Colonic mucosa (tissue), 4 donors: ENCODE measurements around the gene EDNRA. TPM values are rescaled to one million over a fixed set of nuclear protein-coding genes. Genes with fewer than 3 reads are reported as not detected.

Experiments used
- DNase-seq: peaks from one replicate; pipeline ENCODE4 v3.0.0-alpha.2; 2020
- H3K27ac ChIP-seq: fragments of 200-600 bp; one replicate; pipeline ENCODE4 v1.8.0; 2021
- H3K27me3 ChIP-seq: fragments of 200-600 bp; one replicate; pipeline ENCODE4 v1.8.0; 2021
- H3K36me3 ChIP-seq: fragments of 200-600 bp; one replicate; pipeline ENCODE4 v1.8.0; 2021
- H3K4me1 ChIP-seq: fragments of 200-600 bp; one replicate; pipeline ENCODE4 v1.8.0; 2021; ENCODE audit warnings: mild to moderate bottlenecking
- H3K4me3 ChIP-seq: fragments of 200-600 bp; one replicate; pipeline ENCODE4 v1.8.0; 2021
- H3K9ac ChIP-seq, 2 donors: one replicate each; pipeline ENCODE4 v1.7.0; 2013; ENCODE audit warnings: control low read depth in 2 of 2, low read depth in 2 of 2, low read length in 2 of 2
- H3K9me3 ChIP-seq: fragments of 200-600 bp; one replicate; pipeline ENCODE4 v1.8.0; 2021
- CTCF ChIP-seq: fragments of 200-600 bp; IDR thresholded peaks from one replicate; pipeline ENCODE4 v1.8.0; 2022; ENCODE audit warnings: antibody characterized with exemption, mild to moderate bottlenecking
- intact Hi-C: fragments of 100-400 bp; cut with DNase I; formaldehyde crosslinking; loops from one replicate; pipeline ENCODE4 v1.14.1; 2022
- total RNA-seq, 2 donors: library from RNA; stranded (reverse); fragmentation: NEBNext Ultra II Directional in 1 of 2; extraction: Animal tissue kit (Norgen Biotek cat#: 25700) in 1 of 2; gene quantifications; one replicate each; pipeline ENCODE4 v1.2.1, GENCODE V29; 2021
- donor health status: healthy.
- donor health status: DM: no; HTN: no; CAD: no.
- donor health status: DM: no; HTN: no; CAD: no.

EDNRA gene
- total RNA-seq, 2 donors from 2014 or later = 0.91 to 1.8 TPM

DNA sequence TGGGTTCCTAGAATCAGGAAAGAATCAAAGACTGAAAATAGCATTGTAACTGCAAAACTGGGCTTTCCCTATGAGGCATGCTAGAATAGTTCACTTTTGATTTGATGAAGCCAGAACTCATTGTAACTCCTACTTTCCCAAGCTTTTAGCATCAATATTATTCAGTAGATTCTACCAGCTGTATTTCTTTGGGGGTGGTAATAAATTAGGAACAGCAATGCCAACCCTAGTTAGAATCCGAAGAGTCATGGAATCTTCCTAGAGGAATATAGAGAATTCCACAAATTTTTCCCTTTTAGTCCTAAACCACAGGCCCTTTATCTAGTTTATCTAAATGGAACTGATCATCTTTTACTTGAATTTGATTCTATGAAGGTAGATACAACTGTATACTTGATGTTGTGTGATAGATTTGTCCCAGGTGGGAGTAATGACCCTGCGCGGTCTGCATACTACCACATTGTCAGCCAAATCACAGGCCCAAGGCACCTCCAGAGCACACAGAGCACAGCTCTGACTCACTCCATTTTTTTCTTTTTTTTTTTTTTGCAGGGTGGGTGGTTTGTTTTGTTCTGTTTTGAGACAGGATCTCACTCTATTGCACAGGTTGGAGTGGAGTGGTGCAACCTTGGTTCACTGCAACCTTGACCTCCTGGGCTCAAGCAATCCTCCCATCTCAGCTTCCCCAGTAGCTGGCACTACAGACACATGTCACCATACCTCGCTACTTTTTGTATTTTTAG, 66.6 kb downstream of the EDNRA start:
- H3K4me1 ChIP-seq = no peaks in the 10 kb centered on the region
- no peak overlapping the region for H3K4me3 ChIP-seq
- TF ChIP-seq CTCF = no peak
- H3K27me3 ChIP-seq = no peaks in the 10 kb centered on the region
- H3K9me3 ChIP-seq = no peaks in the 10 kb centered on the region
- H3K27ac ChIP-seq = no peak overlapping the region
- intact Hi-C loops = no loop called here
- DNase-seq = no peak
- no peak overlapping the region for H3K9ac ChIP-seq
- H3K36me3 ChIP-seq = no peaks in the 10 kb centered on the region

DNA sequence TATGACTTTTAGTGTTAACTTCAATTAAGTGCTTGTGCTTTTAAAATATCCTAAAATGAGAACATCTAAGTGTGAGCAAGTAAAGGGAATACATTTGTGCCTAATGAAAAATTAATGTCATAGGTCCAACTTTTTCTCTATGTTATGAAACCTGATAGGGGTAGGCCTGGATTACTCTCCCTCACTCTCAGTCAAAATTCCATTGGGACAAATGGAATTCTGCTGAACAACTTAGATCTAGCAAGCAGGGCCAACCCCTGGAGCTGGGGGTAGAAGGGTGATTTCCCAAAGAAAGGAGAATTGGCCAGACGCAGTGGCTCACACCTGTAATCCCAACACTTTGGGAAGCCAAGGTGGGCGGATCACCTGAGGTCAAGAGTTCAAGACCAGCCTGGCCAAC, 67.4 kb downstream of the EDNRA start:
- no peak overlapping the region for H3K4me3 ChIP-seq
- no peaks in the 10 kb centered on the region for H3K9me3 ChIP-seq
- H3K36me3 ChIP-seq = no peaks in the 10 kb centered on the region
- H3K4me1 ChIP-seq = no peaks in the 10 kb centered on the region
- no peaks in the 10 kb centered on the region for H3K27me3 ChIP-seq
- H3K27ac ChIP-seq = no peak overlapping the region
- TF ChIP-seq CTCF = no peak
- H3K9ac ChIP-seq = no peak overlapping the region
- intact Hi-C loops = no loop called here
- DNase-seq = no peak

DNA sequence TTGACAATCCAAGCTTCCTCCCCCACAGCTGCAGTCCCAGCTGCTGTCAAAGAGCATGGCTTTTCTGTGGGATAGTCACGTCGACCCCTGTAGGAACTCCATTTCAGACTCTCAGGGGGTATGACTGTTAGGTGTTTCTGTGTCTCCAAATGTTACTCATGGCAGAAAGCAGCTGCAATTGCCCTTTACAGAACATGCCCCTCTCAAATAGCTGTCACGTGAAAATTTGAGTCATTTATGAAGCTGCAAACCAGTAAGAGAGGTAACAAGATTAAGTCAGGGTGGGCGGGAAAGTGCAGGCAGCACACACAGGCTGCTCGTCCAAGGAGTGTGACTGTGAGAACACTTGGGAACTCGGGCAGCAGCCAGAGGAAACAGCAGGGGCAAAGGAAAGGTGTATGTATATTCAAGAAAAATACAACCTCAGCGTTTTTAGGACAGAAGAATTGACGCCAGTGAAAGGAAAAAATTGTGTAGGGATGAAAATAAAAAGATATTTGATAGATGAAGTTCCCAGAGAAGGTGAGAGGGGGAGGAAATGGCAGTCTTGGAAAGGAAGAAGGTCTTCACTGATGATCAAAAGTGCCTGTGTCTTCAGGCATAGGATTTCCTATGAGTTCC, 69.8 kb downstream of the EDNRA start:
- H3K4me3 ChIP-seq = no peak overlapping the region
- intact Hi-C loops = no loop called here
- H3K4me1 ChIP-seq = no peaks in the 10 kb centered on the region
- no peak overlapping the region for H3K9ac ChIP-seq
- H3K27me3 ChIP-seq = no peaks in the 10 kb centered on the region
- no peaks in the 10 kb centered on the region for H3K9me3 ChIP-seq
- no peak for TF ChIP-seq CTCF
- no peaks in the 10 kb centered on the region for H3K36me3 ChIP-seq
- no peak overlapping the region for H3K27ac ChIP-seq
- DNase-seq = no peak

GRCh38 chr4:147560625-147561024, 79.7 kb downstream of the EDNRA start:
- Histone ChIP-seq H3K4me3 (no peak overlapping the region), H3K9me3 (no peaks in the 10 kb centered on the region), H3K4me1 (no peaks in the 10 kb centered on the region), H3K9ac (no peak overlapping the region), H3K27me3 (no peaks in the 10 kb centered on the region), H3K27ac (no peak overlapping the region), H3K36me3 (no peaks in the 10 kb centered on the region)
- no peak for DNase-seq
- intact Hi-C loops = no loop called here
- TF ChIP-seq CTCF = no peak

GRCh38 chr4:147566762-147567161, 85.9 kb downstream of the EDNRA start:
- intact Hi-C loops = no loop called here
- H3K27me3 ChIP-seq = no peaks in the 10 kb centered on the region
- no peak overlapping the region for H3K4me3 ChIP-seq
- no peak for TF ChIP-seq CTCF
- no peaks in the 10 kb centered on the region for H3K36me3 ChIP-seq
- no peak overlapping the region for H3K9ac ChIP-seq
- no peaks in the 10 kb centered on the region for H3K9me3 ChIP-seq
- no peak overlapping the region for H3K27ac ChIP-seq
- no peaks in the 10 kb centered on the region for H3K4me1 ChIP-seq
- DNase-seq = no peak
